ENCODE measurements around the gene PIK3AP1. TPM values are rescaled to one million over a fixed set of nuclear protein-coding genes. Genes with fewer than 3 reads are reported as not detected.

The PIK3AP1 gene
- total RNA-seq, 1 donor from 2014 or later = 5.9 TPM

- no peak overlapping the region for H3K4me3 ChIP-seq
- TF ChIP-seq POLR2AphosphoS5 (IDR thresholded peaks at IDR 0.05; ENCODE audit: insufficient read depth in 1 of 2, low read depth in 1 of 2) = no peak
- no peak for TF ChIP-seq POLR2A (IDR thresholded peaks at IDR 0.05)
- TF ChIP-seq, protein P1, sequence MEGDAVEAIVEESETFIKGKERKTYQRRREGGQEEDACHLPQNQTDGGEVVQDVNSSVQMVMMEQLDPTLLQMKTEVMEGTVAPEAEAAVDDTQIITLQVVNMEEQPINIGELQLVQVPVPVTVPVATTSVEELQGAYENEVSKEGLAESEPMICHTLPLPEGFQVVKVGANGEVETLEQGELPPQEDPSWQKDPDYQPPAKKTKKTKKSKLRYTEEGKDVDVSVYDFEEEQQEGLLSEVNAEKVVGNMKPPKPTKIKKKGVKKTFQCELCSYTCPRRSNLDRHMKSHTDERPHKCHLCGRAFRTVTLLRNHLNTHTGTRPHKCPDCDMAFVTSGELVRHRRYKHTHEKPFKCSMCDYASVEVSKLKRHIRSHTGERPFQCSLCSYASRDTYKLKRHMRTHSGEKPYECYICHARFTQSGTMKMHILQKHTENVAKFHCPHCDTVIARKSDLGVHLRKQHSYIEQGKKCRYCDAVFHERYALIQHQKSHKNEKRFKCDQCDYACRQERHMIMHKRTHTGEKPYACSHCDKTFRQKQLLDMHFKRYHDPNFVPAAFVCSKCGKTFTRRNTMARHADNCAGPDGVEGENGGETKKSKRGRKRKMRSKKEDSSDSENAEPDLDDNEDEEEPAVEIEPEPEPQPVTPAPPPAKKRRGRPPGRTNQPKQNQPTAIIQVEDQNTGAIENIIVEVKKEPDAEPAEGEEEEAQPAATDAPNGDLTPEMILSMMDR (IDR thresholded peaks at IDR 0.05) = no peak
- no peak for DNase-seq (ENCODE audit: extremely low spot score in 2 of 2)
- H3K36me3 ChIP-seq = no peaks in the 10 kb centered on the region
- H3K4me1 ChIP-seq = no peaks in the 10 kb centered on the region
- intact Hi-C loops (cut with DNase I) = no loop called here
- no peaks in the 10 kb centered on the region for H3K27me3 ChIP-seq
- no peaks in the 10 kb centered on the region for H3K9me3 ChIP-seq
- no peak overlapping the region for H3K27ac ChIP-seq
Measured at GRCh38 chr10:96690755-96691730, 29.3 kb downstream of the PIK3AP1 start.

- Histone ChIP-seq H3K4me3 (no peak overlapping the region), H3K27me3 (no peaks in the 10 kb centered on the region), H3K9me3 (no peaks in the 10 kb centered on the region), H3K4me1 (no peaks in the 10 kb centered on the region), H3K36me3 (no peaks in the 10 kb centered on the region), H3K27ac (no peak overlapping the region)
- DNase-seq (ENCODE audit: extremely low spot score in 2 of 2) = no peak
- TF ChIP-seq POLR2A (IDR thresholded peaks at IDR 0.05) (no peak), POLR2AphosphoS5 (IDR thresholded peaks at IDR 0.05; ENCODE audit: insufficient read depth in 1 of 2, low read depth in 1 of 2) (no peak)
- TF ChIP-seq, protein P1 (IDR thresholded peaks at IDR 0.05) = no peak
- intact Hi-C loops (cut with DNase I) = no loop called here
Measured at GRCh38 chr10:96688789-96689188, 31.5 kb downstream of the PIK3AP1 start.

- Histone ChIP-seq H3K27ac (no peak overlapping the region), H3K4me1 (no peaks in the 10 kb centered on the region), H3K27me3 (no peaks in the 10 kb centered on the region), H3K36me3 (no peaks in the 10 kb centered on the region), H3K9me3 (no peaks in the 10 kb centered on the region), H3K4me3 (no peak overlapping the region)
- intact Hi-C loops (cut with DNase I) = no loop called here
- no peak for TF ChIP-seq POLR2AphosphoS5 (IDR thresholded peaks at IDR 0.05; ENCODE audit: insufficient read depth in 1 of 2, low read depth in 1 of 2)
- TF ChIP-seq, protein P1 (IDR thresholded peaks at IDR 0.05) = no peak
- no peak for TF ChIP-seq POLR2A (IDR thresholded peaks at IDR 0.05)
- DNase-seq (ENCODE audit: extremely low spot score in 2 of 2) = no peak
Measured at GRCh38 chr10:96687317-96688012, 32.8 kb downstream of the PIK3AP1 start.

DNA sequence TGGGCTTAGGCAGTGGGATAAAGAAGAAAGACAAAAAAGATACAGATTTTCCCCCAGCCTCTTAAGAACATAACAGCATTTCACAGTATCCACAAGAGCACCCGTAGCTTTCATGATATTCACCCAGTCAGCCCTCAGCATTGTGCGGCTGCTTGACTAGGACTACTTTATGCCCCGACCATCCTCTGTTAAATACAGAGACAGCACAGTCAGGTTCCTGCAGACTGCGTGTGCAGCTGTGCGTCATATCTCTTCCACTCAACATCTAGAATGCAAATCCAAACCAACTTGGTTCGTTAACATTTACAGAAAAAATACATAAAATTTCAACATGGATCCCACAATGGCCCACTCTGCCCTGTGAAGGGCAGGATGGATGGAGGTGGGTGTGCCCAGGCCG is 33.8 kb downstream of the PIK3AP1 start:
- intact Hi-C loops (cut with DNase I) = no loop called here
- Histone ChIP-seq H3K36me3 (no peaks in the 10 kb centered on the region), H3K27me3 (no peaks in the 10 kb centered on the region), H3K4me3 (no peak overlapping the region), H3K27ac (no peak overlapping the region), H3K4me1 (no peaks in the 10 kb centered on the region), H3K9me3 (no peaks in the 10 kb centered on the region)
- TF ChIP-seq POLR2AphosphoS5 (IDR thresholded peaks at IDR 0.05; ENCODE audit: insufficient read depth in 1 of 2, low read depth in 1 of 2) (no peak), POLR2A (IDR thresholded peaks at IDR 0.05) (no peak)
- TF ChIP-seq, protein P1 (IDR thresholded peaks at IDR 0.05) = no peak
- no peak for DNase-seq (ENCODE audit: extremely low spot score in 2 of 2)
